ENCODE results near the gene ADCYAP1R1.

Gene ADCYAP1R1

DNA sequence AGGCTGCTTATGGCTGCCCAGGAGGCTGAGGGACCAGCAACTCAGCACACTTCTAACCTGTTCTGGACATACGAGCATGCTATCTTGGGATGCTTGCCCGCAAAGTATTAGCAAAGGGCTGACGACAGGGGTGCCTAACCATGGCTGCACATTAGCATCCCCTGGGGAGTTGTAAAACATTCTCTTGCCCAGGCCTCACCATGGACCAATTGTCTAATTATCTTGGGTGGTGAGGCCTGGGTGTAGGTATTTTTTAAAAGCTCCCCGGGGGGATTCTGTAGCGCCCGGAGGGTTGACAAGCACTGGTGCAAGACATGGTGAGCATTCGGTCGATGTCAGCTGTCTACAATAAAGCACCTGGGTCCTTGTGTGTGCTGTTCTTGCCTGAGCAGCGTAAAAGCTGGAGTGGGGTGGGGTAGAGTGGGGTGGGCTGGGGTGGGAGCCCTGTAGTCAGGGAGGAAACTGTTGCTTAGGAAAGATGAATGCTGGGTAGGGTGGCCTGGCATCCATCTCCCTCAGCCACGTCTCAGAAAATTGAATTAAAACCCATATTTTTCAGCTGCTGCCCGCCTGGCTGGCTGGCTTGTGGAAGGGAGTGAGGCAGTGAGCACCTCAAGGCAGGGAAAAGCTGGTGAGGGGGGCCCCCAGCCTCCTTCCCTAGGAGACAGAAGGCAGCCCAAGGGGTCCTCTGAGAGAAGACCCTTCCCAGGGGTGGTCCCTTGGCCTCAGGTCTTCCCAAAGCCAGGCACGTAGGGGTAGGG, 2.9 kb upstream of the ADCYAP1R1 start:
- no peak for DNase-seq (ENCODE audit: low read depth in 2 of 2)
- no peak overlapping the region for H3K4me3 ChIP-seq (replicated peaks in 1 of 2; ENCODE audit: low read depth in 2 of 2, low read length in 2 of 2)
- no peak for TF ChIP-seq CTCF (IDR thresholded peaks at IDR 0.05; ENCODE audit: low read depth, low read length)

DNA sequence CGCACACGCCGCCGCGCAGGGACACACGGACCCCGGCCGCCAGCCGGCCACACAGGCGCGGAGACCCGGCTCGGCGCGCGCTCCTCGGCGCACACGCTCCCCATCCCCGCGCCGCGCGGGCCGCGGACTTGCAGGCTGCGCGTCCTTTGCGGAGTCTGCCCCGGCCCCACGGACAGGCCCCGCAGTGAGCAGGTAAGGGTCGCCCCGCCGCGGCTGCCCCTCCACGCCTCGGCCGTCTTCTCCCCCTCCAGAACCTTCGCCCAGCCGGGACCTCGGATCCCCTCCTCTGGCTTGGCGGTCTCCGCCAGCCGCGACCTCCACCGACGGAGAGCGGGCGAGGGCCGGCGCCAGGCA, 356 bp downstream of the ADCYAP1R1 start:
- no peak overlapping the region for H3K4me3 ChIP-seq (replicated peaks in 1 of 2; ENCODE audit: low read depth in 2 of 2, low read length in 2 of 2)
- no peak for DNase-seq (ENCODE audit: low read depth in 2 of 2)
- TF ChIP-seq CTCF (IDR thresholded peaks at IDR 0.05; ENCODE audit: low read depth, low read length) = no peak

- H3K4me3 ChIP-seq (replicated peaks in 1 of 2; ENCODE audit: low read depth in 2 of 2, low read length in 2 of 2) = no peak overlapping the region
- no peak for TF ChIP-seq CTCF (IDR thresholded peaks at IDR 0.05; ENCODE audit: low read depth, low read length)
- DNase-seq (ENCODE audit: low read depth in 2 of 2) = no peak
Measured at GRCh38 chr7:31052841-31053601, 913 bp downstream of the ADCYAP1R1 start.

DNA sequence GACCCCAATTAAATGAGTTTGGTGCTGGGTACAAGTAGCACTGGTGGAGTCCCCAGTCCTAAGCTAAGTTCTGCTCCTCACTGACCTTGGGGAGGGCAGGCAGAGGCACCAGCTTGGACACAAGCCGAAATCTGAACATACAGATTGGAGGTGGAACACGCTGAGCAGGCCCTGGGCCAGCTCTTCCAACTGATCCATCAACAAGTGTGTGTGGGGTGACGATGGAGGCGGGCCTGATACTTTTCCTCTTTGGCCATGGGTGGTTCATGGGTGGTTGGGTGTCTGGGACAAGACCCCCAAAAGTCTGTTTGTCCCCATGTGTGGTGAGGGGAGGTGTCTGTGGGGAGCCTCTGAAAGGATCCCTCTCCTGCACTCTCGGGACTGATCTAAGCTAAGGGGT, 1.9 kb downstream of the ADCYAP1R1 start:
- H3K4me3 ChIP-seq (replicated peaks in 1 of 2; ENCODE audit: low read depth in 2 of 2, low read length in 2 of 2) = no peak overlapping the region
- no peak for TF ChIP-seq CTCF (IDR thresholded peaks at IDR 0.05; ENCODE audit: low read depth, low read length)
- DNase-seq (ENCODE audit: low read depth in 2 of 2) = no peak

DNA sequence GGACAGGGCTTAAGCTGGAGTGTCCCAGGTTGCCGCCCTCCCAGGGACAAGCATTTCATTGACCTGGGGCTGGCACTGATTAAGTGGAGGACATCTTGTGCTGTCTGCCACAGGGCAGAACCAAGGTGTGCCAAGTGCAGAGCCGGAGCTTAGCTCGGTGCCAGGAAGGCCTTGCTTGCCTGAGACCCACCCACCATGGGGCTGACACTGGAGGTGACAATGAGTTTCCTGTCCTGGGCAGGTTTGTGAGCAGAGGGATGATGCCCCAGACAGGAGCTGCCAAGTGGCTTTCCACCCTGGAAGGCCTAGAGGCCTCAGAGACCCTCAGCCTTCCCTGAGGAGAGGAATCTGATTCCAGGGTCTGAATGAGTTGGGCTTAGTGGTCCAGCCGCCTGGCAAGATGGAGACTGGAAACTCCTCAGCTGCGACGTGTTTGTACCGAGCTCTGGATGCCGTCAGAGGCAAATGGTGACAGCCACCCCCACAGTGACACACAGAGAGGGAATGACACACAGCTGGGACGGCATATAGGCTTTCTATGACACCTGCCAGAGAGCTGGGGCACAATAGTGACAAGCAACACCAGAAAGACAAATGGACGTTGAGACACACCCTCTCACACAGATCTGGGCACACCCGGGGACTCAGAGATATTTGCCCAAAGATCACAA, 2.6 kb downstream of the ADCYAP1R1 start:
- H3K4me3 ChIP-seq (replicated peaks in 1 of 2; ENCODE audit: low read depth in 2 of 2, low read length in 2 of 2) = no peak overlapping the region
- no peak for DNase-seq (ENCODE audit: low read depth in 2 of 2)

GRCh38 chr7:31055471-31055870, 3.4 kb downstream of the ADCYAP1R1 start:
- no peak for DNase-seq (ENCODE audit: low read depth in 2 of 2)
- no peak overlapping the region for H3K4me3 ChIP-seq (replicated peaks in 1 of 2; ENCODE audit: low read depth in 2 of 2, low read length in 2 of 2)

More for the DNA sequence above, 2.6 kb downstream of the ADCYAP1R1 start:
- TF ChIP-seq CTCF (IDR thresholded peaks at IDR 0.05; ENCODE audit: low read depth, low read length) = no peak

More at GRCh38 chr7:31055471-31055870, 3.4 kb downstream of the ADCYAP1R1 start:
- no peak for TF ChIP-seq CTCF (IDR thresholded peaks at IDR 0.05; ENCODE audit: low read depth, low read length)

All from cardiac fibroblast (primary cell).